GM12875 (cell line): ENCODE data around the gene TUBGCP2.

ENCODE experiments used
- H3K4me3 ChIP-seq: one replicate; pipeline ENCODE4 v1.5.1; 2011; ENCODE audit warnings: low read depth, low read length, control low read depth
- TF ChIP-seq, protein P1 (sequence below): IDR thresholded peaks from 2 replicates; pipeline ENCODE4 v1.5.1; 2011; ENCODE audit warnings: low read depth, mild to moderate bottlenecking, control low read depth, inconsistent platforms, low read length, moderate library complexity, borderline replicate concordance; ENCODE audit not compliant: insufficient read depth

The TUBGCP2 gene

DNA sequence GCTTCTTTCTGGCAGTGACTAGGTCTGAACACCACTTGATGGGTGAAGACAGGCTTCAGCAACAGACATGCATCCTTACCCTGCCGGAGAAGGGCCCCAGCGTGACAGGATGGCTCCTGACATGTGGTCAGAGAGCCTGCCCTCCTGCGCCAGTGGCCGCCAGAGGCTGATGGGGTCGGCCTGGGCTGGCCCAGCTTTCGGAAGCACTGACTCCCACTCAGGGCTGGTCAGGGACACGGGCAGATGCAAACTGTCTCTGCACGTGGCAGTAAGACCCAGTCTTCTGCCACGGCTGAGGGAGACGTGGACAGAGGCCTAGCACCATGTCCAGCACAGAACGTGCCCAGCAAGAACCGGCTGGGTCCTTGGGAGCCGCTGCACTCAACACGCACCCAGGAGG lies 10.2 kb downstream of the TUBGCP2 start:
- no peak overlapping the region for H3K4me3 ChIP-seq
- TF ChIP-seq, protein P1, sequence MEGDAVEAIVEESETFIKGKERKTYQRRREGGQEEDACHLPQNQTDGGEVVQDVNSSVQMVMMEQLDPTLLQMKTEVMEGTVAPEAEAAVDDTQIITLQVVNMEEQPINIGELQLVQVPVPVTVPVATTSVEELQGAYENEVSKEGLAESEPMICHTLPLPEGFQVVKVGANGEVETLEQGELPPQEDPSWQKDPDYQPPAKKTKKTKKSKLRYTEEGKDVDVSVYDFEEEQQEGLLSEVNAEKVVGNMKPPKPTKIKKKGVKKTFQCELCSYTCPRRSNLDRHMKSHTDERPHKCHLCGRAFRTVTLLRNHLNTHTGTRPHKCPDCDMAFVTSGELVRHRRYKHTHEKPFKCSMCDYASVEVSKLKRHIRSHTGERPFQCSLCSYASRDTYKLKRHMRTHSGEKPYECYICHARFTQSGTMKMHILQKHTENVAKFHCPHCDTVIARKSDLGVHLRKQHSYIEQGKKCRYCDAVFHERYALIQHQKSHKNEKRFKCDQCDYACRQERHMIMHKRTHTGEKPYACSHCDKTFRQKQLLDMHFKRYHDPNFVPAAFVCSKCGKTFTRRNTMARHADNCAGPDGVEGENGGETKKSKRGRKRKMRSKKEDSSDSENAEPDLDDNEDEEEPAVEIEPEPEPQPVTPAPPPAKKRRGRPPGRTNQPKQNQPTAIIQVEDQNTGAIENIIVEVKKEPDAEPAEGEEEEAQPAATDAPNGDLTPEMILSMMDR, result no peak

DNA sequence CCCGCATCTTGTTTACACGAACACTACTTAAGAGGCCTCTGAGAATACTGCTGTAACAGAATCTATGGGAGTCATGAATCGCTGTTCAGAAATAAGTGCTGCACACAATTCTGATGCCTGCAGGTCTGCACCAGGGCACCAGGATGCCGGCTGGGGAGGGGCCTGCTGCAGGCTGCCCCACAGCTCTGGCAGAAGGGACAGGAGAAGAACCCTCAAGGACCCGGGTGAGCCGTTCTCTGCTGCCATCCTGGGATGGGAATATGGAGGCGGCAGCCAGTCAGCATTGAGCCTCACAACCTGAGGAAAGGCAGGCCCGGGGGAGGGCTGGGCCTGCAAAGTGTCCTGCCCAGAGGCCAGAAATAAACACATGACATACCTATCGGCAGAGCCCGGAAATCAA lies 11.2 kb downstream of the TUBGCP2 start:
- TF ChIP-seq, protein P1, result no peak
- no peak overlapping the region for H3K4me3 ChIP-seq

DNA sequence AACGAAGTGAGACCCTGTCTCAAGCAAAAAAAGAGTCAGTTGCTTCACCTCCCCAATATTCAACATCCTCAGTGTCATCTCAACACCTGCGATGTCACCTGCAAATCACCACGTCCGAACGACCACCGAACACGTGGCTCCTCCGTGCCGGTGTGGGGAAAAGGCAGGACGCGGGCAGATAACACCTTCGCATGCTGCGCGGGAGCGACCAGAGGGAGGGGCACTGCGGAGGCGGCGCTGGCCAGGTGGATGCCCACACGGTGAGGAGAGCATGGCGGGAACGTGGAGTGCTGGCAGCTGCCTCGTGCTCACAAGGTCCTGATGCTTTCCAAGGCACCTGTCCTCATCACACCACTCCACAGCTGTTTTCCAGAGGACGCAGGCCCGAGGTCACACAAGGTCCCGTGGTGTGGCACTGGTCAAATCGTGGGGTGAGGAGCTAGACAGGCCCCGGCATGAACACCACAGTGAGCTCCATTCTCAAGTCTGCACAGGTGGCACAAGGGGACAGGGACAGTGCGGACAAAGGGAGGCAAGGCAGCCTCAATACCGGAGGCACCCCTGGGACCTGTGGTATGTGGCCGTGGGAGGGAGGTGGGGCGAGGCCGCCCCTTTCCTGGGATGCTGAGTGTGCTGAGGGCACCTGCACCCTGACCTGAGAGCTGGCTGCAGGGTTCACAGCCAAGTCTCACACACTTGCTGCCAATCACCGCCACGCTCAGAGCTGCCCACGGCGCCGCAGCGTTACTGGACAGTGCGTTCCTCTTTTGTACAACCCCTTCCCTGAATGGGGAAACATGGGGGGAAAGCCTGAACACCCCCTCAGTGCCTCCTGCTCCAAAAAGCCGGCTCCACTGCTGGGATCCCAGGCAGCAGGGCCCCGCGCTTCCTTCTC lies 13.0 kb downstream of the TUBGCP2 start:
- TF ChIP-seq, protein P1, result no peak
- no peak overlapping the region for H3K4me3 ChIP-seq

GRCh38 chr10:133294189-133294588 lies 14.5 kb downstream of the TUBGCP2 start:
- no peak overlapping the region for H3K4me3 ChIP-seq
- TF ChIP-seq, protein P1, result no peak

GRCh38 chr10:133293810-133294119 lies 14.9 kb downstream of the TUBGCP2 start:
- TF ChIP-seq, protein P1, result no peak
- no peak overlapping the region for H3K4me3 ChIP-seq

DNA sequence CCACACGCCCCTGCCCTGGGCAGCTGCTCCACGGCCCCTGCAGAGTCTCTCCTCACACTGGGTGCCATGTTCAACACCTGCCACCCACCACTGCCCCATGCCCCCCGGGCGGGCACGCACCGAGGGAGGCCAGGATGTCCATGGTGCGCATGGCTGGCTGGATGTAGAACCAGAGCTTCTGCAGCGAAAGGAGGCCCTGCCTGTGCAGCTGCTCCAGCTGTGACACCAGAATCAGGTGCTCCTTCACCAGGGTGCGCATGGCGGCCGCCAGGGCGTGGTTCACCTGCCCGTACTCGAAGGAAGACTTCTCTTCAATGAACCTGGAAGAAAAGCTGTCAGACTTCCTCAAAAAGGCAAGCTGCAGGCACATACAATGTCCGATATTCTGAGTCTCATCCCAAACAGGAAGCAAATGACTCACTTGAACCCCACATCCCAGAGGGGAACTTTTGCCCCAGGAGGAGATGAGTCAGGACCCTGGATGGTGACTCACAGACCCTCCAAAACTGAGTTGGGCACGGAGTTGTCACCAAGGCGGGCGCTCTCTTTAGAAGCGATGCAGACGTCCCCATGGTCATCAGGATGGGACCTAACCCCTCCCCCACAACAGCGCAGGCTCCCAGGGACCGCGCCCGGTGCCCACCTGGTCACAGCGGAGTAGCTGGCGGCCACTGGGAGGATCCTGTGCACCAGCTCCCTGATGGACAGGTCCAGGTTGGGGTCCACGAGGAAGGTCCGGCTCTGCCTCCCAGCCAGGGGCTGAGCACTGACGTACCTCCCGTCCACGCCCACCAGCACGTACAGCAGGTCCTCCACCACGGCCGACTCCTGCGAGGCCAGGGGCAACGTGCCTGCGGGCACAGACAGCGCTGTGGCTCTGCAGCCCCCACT lies 15.5 kb downstream of the TUBGCP2 start:
- TF ChIP-seq, protein P1, result no peak
- no peak overlapping the region for H3K4me3 ChIP-seq
